GM23338 (cell line): ENCODE results near the gene NCKAP5. TPM values are rescaled to one million over a fixed set of nuclear protein-coding genes. Genes with fewer than 3 reads are reported as not detected.

Experiments
- ATAC-seq: fragments of 200-7000 bp; cut with Tn5 transposase; 3 replicates; pipeline ENCODE4 v1.9.1; 2020
- DNase-seq: peaks from one replicate; pipeline ENCODE4 v3.0.0-alpha.2; 2015; ENCODE audit warnings: low spot score
- H2AFZ ChIP-seq: fragments of 200-600 bp; sonication (generic); 2 replicates; pipeline ENCODE4 v1.8.0; 2016; ENCODE audit warnings: antibody characterized with exemption, mild to moderate bottlenecking, moderate library complexity
- H3F3A ChIP-seq: fragments of 200-600 bp; sonication (generic); replicated peaks from 2 replicates; pipeline ENCODE4 v1.8.0; 2017; ENCODE audit warnings: antibody characterized with exemption, mixed run types, low read depth
- H3K27ac ChIP-seq: fragments of 200-600 bp; sonication (generic); 2 replicates; pipeline ENCODE4 v1.6.1; 2016; ENCODE audit warnings: low read depth
- H3K27me3 ChIP-seq: fragments of 200-600 bp; sonication (generic); 2 replicates; pipeline ENCODE4 v1.8.0; 2016; ENCODE audit warnings: mild to moderate bottlenecking, mixed run types, moderate library complexity; ENCODE audit not compliant: insufficient read depth
- H3K36me3 ChIP-seq: fragments of 200-600 bp; sonication (generic); 2 replicates; pipeline ENCODE4 v1.8.0; 2016; ENCODE audit warnings: mild to moderate bottlenecking; ENCODE audit not compliant: insufficient read depth
- H3K4me1 ChIP-seq: fragments of 200-600 bp; sonication (generic); 2 replicates; pipeline ENCODE4 v1.8.0; 2016; ENCODE audit warnings: mild to moderate bottlenecking, moderate library complexity; ENCODE audit not compliant: insufficient read depth
- H3K4me2 ChIP-seq: fragments of 200-600 bp; sonication (generic); 2 replicates; pipeline ENCODE4 v1.7.1; 2017; ENCODE audit warnings: mixed run types
- H3K4me3 ChIP-seq: fragments of 200-600 bp; sonication (generic); 2 replicates; pipeline ENCODE4 v1.6.1; 2016; ENCODE audit warnings: mixed run types
- H3K79me2 ChIP-seq: fragments of 200-600 bp; sonication (generic); replicated peaks from 2 replicates; pipeline ENCODE4 v1.8.0; 2017; ENCODE audit warnings: mild to moderate bottlenecking; ENCODE audit not compliant: insufficient read depth
- H3K9me2 ChIP-seq: fragments of 200-600 bp; sonication (generic); 2 replicates; pipeline ENCODE4 v1.8.0; 2017; ENCODE audit not compliant: insufficient read depth
- H4K20me1 ChIP-seq: fragments of 200-600 bp; sonication (generic); replicated peaks from 2 replicates; pipeline ENCODE4 v1.8.0; 2017; ENCODE audit warnings: mild to moderate bottlenecking; ENCODE audit not compliant: insufficient read depth
- H3K27ac Mint-ChIP-seq: 2 replicates; pipeline ENCODE4 v1.8.0; 2020; ENCODE audit warnings: inconsistent platforms, mild to moderate bottlenecking, moderate library complexity, mixed read lengths
- H3K27me3 Mint-ChIP-seq: 3 replicates; pipeline ENCODE4 v1.8.0; 2022; ENCODE audit warnings: low read depth, mild to moderate bottlenecking, moderate library complexity, mixed read lengths, inconsistent platforms; ENCODE audit not compliant: insufficient read depth, poor library complexity
- H3K36me3 Mint-ChIP-seq: 3 replicates; pipeline ENCODE4 v1.8.0; 2021; ENCODE audit warnings: low read depth, mild to moderate bottlenecking, inconsistent platforms, moderate library complexity, mixed read lengths
- H3K4me1 Mint-ChIP-seq: 3 replicates; pipeline ENCODE4 v1.8.0; 2020; ENCODE audit warnings: mild to moderate bottlenecking, inconsistent platforms, mixed read lengths
- H3K4me3 Mint-ChIP-seq: 3 replicates; pipeline ENCODE4 v1.8.0; 2021; ENCODE audit warnings: moderate library complexity, mild to moderate bottlenecking, inconsistent platforms, mixed read lengths
- H3K9me3 Mint-ChIP-seq: 3 replicates; pipeline ENCODE4 v1.8.0; 2020; ENCODE audit warnings: moderate library complexity, mild to moderate bottlenecking, inconsistent platforms, mixed read lengths
- CTCF ChIP-seq, 2 experiments: fragments of 200-600 bp in 1 of 2; sonication (generic) in 1 of 2; conservative IDR thresholded peaks; 2 replicates each; pipeline versions ENCODE4 v1.5.1 to v1.6.1; 2016 to 2017; ENCODE audit warnings: antibody characterized with exemption in 2 of 2, low read depth in 2 of 2, mild to moderate bottlenecking in 2 of 2, moderate library complexity in 1 of 2
- ETS1 ChIP-seq: IDR thresholded peaks from 2 replicates; pipeline ENCODE4 v1.6.1; 2016; ENCODE audit warnings: antibody characterized with exemption
- EZH2 ChIP-seq: fragments of 200-600 bp; sonication (generic); IDR thresholded peaks from one replicate; pipeline ENCODE4 v1.8.0; 2017; ENCODE audit warnings: antibody characterized with exemption, mild to moderate bottlenecking, low read depth; ENCODE audit not compliant: unreplicated experiment
- EZH2phosphoT487 ChIP-seq: fragments of 200-600 bp; sonication (generic); IDR thresholded peaks from one replicate; pipeline ENCODE4 v1.8.1; 2018; ENCODE audit warnings: antibody characterized with exemption; ENCODE audit not compliant: unreplicated experiment
- JUNB ChIP-seq: IDR thresholded peaks from one replicate; pipeline ENCODE4 v1.6.1; 2016; ENCODE audit warnings: antibody characterized with exemption; ENCODE audit not compliant: unreplicated experiment
- NANOG ChIP-seq: IDR thresholded peaks from 2 replicates; pipeline ENCODE4 v1.6.1; 2016; ENCODE audit warnings: antibody characterized with exemption, borderline replicate concordance
- POLR2AphosphoS5 ChIP-seq: IDR thresholded peaks from 2 replicates; pipeline ENCODE4 v1.6.1; 2016; ENCODE audit warnings: antibody characterized with exemption, low read depth
- REST ChIP-seq: IDR thresholded peaks from one replicate; pipeline ENCODE4 v1.6.1; 2018; ENCODE audit warnings: antibody characterized with exemption; ENCODE audit not compliant: unreplicated experiment
- polyA plus RNA-seq: library from polyadenylated mRNA; unstranded; fragments of >200 nt; fragmentation: Nextera tagmentation; extraction: Ambion mirVana; gene quantifications from 2 replicates; pipeline ENCODE4 v1.2.1, GENCODE V29; 2016
- total RNA-seq: library from RNA; depleted of rRNA; stranded (reverse); fragments of >200 nt; shearing (Covaris generic); gene quantifications from 2 replicates; pipeline ENCODE4 v1.2.3, GENCODE V29; 2014

The NCKAP5 gene
- total and polyA plus RNA-seq, 2 experiments from 2014 or later = 0.34 to 0.73 TPM

GRCh38 chr2:132750606-132751005 is 817.7 kb downstream of the NCKAP5 start:
- no peaks in the 10 kb centered on the region for H3K27me3 ChIP-seq
- no peaks in the 10 kb centered on the region for H3K4me1 ChIP-seq
- no peaks in the 10 kb centered on the region for H3K36me3 ChIP-seq
- Mint-ChIP-seq H3K4me3 (no peak overlapping the region), H3K4me1 (0 out of 3 replicates have a peak, but pooled peaks cover 2% of the 10 kb centered on the region), H3K27ac (no peak overlapping the region), H3K9me3 (no peaks in the 10 kb centered on the region; the same call in 2 of the 3 replicates), H3K36me3 (no peaks in the 10 kb centered on the region), H3K27me3 (no peaks in the 10 kb centered on the region)
- TF ChIP-seq EZH2 (no peak), REST (no peak), POLR2AphosphoS5 (no peak)
- H3K9me2 ChIP-seq = 0 out of 2 replicates have a peak, but pooled peaks cover 6% of the 10 kb centered on the region
- H2AFZ ChIP-seq = no peak overlapping the region
- ATAC-seq (no peak), DNase-seq (no peak)
- no peaks in the 10 kb centered on the region for H3F3A ChIP-seq
- H3K79me2 ChIP-seq = no peaks in the 10 kb centered on the region
- H4K20me1 ChIP-seq = no peaks in the 10 kb centered on the region
- no peak overlapping the region for H3K4me2 ChIP-seq
- H3K27ac ChIP-seq = no peak overlapping the region
- H3K4me3 ChIP-seq = no peak overlapping the region

- DNase-seq = no peak
- no peak overlapping the region for H3K27ac Mint-ChIP-seq
- no peaks in the 10 kb centered on the region for H3K27me3 Mint-ChIP-seq
- Histone ChIP-seq H3K36me3 (no peaks in the 10 kb centered on the region), H3K4me3 (no peak overlapping the region), H4K20me1 (no peaks in the 10 kb centered on the region), H3K27me3 (no peaks in the 10 kb centered on the region), H3K4me2 (no peak overlapping the region), H2AFZ (no peak overlapping the region), H3K27ac (no peak overlapping the region), H3F3A (no peaks in the 10 kb centered on the region), H3K79me2 (no peaks in the 10 kb centered on the region), H3K4me1 (0 out of 2 replicates have a peak, but pooled peaks cover 1% of the 10 kb centered on the region), H3K9me2 (0 out of 2 replicates have a peak, but pooled peaks cover 3% of the 10 kb centered on the region)
- no peak for ATAC-seq
- H3K9me3 Mint-ChIP-seq = no peaks in the 10 kb centered on the region
- H3K4me3 Mint-ChIP-seq = no peak overlapping the region
- H3K36me3 Mint-ChIP-seq = no peaks in the 10 kb centered on the region
- TF ChIP-seq EZH2phosphoT487 (no peak), JUNB (no peak), EZH2 (no peak), ETS1 (no peak), REST (no peak), NANOG (no peak), CTCF (conservative IDR thresholded peaks at IDR 0.05; ENCODE audit: low read depth in 2 of 2) (no peak)
- H3K4me1 Mint-ChIP-seq = 0 out of 3 replicates have a peak, but pooled peaks cover 2% of the 10 kb centered on the region
Measured at GRCh38 chr2:132747046-132747445, 821.2 kb downstream of the NCKAP5 start.
